ENCODE data around the gene RNU6-9.
"Not testable (repeated sequence)": the region's sequence is repeated elsewhere in the genome, so short reads cannot be mapped to it uniquely, and the experiment has no call there.

Gene RNU6-9

GRCh38 chr19:892894-893689, at the start of gene RNU6-9, which contains the start of gene MED16:
RNU6-9 (plus strand) TSS chr19:893484.
MED16 (minus strand) TSS chr19:893187; CDS start chr19:891131, 2,056 bp downstream.
- TF ChIP-seq, protein P1, sequence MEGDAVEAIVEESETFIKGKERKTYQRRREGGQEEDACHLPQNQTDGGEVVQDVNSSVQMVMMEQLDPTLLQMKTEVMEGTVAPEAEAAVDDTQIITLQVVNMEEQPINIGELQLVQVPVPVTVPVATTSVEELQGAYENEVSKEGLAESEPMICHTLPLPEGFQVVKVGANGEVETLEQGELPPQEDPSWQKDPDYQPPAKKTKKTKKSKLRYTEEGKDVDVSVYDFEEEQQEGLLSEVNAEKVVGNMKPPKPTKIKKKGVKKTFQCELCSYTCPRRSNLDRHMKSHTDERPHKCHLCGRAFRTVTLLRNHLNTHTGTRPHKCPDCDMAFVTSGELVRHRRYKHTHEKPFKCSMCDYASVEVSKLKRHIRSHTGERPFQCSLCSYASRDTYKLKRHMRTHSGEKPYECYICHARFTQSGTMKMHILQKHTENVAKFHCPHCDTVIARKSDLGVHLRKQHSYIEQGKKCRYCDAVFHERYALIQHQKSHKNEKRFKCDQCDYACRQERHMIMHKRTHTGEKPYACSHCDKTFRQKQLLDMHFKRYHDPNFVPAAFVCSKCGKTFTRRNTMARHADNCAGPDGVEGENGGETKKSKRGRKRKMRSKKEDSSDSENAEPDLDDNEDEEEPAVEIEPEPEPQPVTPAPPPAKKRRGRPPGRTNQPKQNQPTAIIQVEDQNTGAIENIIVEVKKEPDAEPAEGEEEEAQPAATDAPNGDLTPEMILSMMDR (IDR thresholded peaks at IDR 0.05; ENCODE audit: borderline replicate concordance, control extremely low read depth, extremely low read depth, insufficient read depth, missing control alignments): no peak
- in situ Hi-C loops (cut with MboI; ENCODE audit: low sequenced_read_pairs, unreplicated experiment): no loop called here
- DNase-seq (ENCODE audit: low spot score): peak; percentile 99

GRCh38 chr19:843836-844545, 49.3 kb upstream of the RNU6-9 start:
- in situ Hi-C loops (cut with MboI; ENCODE audit: low sequenced_read_pairs, unreplicated experiment): no loop called here
- no peak for DNase-seq (ENCODE audit: low spot score)
- TF ChIP-seq, protein P1 (IDR thresholded peaks at IDR 0.05; ENCODE audit: borderline replicate concordance, control extremely low read depth, extremely low read depth, insufficient read depth, missing control alignments): no peak

DNA sequence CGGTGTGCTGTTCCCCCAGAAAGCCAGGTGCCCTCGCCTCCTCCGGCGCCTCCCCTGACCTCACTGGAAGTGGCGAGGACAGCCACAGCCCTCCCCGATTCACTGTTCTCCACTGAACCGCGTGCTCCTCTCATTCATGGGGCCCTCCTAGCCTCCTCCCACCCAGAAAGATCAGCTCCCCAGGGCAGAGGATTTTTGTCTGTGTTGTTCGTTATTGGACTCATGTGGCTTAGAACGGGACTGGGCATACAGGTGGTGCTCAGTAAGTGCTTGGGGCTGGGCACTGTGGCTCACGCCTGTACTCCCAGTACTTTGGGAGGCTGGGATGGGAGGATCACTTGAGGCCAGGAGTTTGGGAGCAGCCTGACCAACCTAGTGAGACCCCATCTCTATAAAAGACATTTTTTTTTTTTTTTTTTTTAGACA, 48.7 kb upstream of the RNU6-9 start:
- no peak for DNase-seq (ENCODE audit: low spot score)
- in situ Hi-C loops (cut with MboI; ENCODE audit: low sequenced_read_pairs, unreplicated experiment): no loop called here
- TF ChIP-seq, protein P1 (IDR thresholded peaks at IDR 0.05; ENCODE audit: borderline replicate concordance, control extremely low read depth, extremely low read depth, insufficient read depth, missing control alignments): no peak

- in situ Hi-C loops (cut with MboI; ENCODE audit: low sequenced_read_pairs, unreplicated experiment): no loop called here
Observed at GRCh38 chr19:845707-846521, 47.4 kb upstream of the RNU6-9 start.

DNA sequence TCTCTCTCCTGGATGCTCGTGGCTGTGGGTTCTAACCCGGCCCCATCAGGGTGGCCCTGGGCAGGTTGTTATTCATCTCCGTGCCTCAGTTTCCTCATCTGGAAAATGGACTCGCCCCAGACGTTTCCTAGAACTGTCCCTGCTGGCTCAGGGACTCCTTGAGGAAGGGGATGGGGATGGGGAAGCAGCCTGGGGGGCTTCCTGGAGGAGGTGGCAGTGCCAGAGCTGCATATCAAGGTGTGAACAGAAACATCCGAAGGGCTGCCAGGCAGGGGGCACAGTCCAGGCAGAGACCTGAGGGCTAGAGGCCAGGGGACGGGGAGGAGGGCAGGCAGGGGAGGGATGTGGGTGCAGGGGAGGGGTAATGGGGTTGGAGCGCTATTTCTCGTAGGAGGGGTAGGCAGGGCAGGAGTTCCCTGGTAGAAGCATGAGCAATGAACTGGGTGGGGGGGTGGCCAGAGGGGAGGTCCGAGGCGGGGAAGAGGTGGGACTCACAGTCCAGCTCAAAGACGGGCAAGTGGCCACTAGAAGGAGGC, 44.8 kb upstream of the RNU6-9 start:
- in situ Hi-C loops (cut with MboI; ENCODE audit: low sequenced_read_pairs, unreplicated experiment): no loop called here
- TF ChIP-seq, protein P1 (IDR thresholded peaks at IDR 0.05; ENCODE audit: borderline replicate concordance, control extremely low read depth, extremely low read depth, insufficient read depth, missing control alignments): no peak
- DNase-seq (ENCODE audit: low spot score): no peak

More at GRCh38 chr19:845707-846521, 47.4 kb upstream of the RNU6-9 start:
- DNase-seq (ENCODE audit: low spot score): no peak
- TF ChIP-seq, protein P1 (IDR thresholded peaks at IDR 0.05; ENCODE audit: borderline replicate concordance, control extremely low read depth, extremely low read depth, insufficient read depth, missing control alignments): no peak

DNA sequence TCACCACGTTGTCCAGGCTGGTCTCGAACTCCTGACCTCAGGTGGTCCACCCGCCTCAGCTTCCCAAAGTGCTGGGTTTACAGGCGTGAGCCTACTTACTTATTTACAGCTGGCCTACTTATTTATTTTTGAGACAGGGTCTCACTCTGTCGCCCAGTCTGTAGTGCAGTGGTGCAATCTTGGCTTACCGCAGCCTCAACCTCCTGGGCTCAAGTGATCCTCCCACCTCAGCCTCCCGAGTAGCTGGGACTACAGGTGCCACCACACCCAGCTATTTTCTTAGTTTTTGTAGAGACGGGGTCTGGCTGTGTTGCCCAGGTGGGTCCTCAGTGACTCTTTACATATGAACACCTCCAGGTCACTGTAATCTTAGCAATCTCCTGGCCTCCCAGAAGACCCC, 44.1 kb upstream of the RNU6-9 start:
- in situ Hi-C loops (cut with MboI; ENCODE audit: low sequenced_read_pairs, unreplicated experiment); DNase-seq (ENCODE audit: low spot score): not testable (repeated sequence)

All from GM13976 (cell line).